Measurements from ENCODE around the gene APOBEC3F. TPM values are rescaled to one million over a fixed set of nuclear protein-coding genes. Genes with fewer than 3 reads are reported as not detected.
"Not testable (repeated sequence)": the region's sequence is repeated elsewhere in the genome, so short reads cannot be mapped to it uniquely, and the experiment has no call there.

APOBEC3F gene
- total RNA-seq, 1 experiment from 2014 or later: not detected

DNA sequence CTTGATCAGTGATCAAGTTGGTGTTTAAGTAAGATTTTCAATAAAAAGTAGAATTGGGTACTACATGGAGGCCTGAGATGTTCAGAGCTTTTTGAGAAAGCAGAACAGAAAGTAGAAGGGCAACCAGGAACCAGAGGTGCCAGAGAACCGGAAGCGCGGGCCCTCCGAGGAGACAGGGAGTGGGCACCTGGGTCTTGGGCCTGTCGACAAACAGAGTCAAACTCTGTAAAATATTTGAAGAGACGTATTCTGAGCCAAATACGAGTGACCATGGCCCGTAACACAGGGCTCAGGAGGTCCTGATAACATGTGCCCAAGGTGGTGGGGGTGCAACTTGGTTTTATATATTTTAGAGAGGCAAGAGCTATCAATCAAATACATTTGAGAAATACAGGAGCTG lies 23.2 kb downstream of the APOBEC3F start:
- CTCF ChIA-PET; POLR2A ChIA-PET (ENCODE audit: unreplicated experiment); H3K4me3 ChIP-seq (ENCODE audit: low read length); intact Hi-C loops (cut with micrococcal nuclease); H3K9me3 ChIP-seq (ENCODE audit: low read length); H3F3A ChIP-seq (ENCODE audit: low read length, unreplicated experiment); H2AFZ ChIP-seq (ENCODE audit: low read length); H3K9me2 ChIP-seq (replicated peaks; ENCODE audit: low read length); H3K4me2 ChIP-seq (ENCODE audit: low read length); H4K20me1 ChIP-seq (ENCODE audit: low read length); ATAC-seq; DNase-seq; H3K27me3 ChIP-seq (ENCODE audit: low read length); BruUV-seq (replicated peaks); H3K27ac ChIP-seq (ENCODE audit: low read length); H3K36me3 ChIP-seq (ENCODE audit: low read depth, low read length); H3K79me2 ChIP-seq (ENCODE audit: low read length); H3K9ac ChIP-seq (ENCODE audit: low read length): not testable (repeated sequence)
- peaks cover 38% of the 10 kb centered on the region for H3K4me1 ChIP-seq (ENCODE audit: insufficient read depth, low read length)

GRCh38 chr22:39066442-39067276 lies 26.0 kb downstream of the APOBEC3F start:
- H3K9ac ChIP-seq (ENCODE audit: low read length): peak overlapping the region; percentile 83
- H3K4me1 ChIP-seq (ENCODE audit: insufficient read depth, low read length): peaks cover 38% of the 10 kb centered on the region
- H3K27me3 ChIP-seq (ENCODE audit: low read length); H4K20me1 ChIP-seq (ENCODE audit: low read length); H2AFZ ChIP-seq (ENCODE audit: low read length); H3K36me3 ChIP-seq (ENCODE audit: low read depth, low read length); H3K9me3 ChIP-seq (ENCODE audit: low read length); H3K79me2 ChIP-seq (ENCODE audit: low read length); H3K9me2 ChIP-seq (replicated peaks; ENCODE audit: low read length); CTCF ChIA-PET; H3F3A ChIP-seq (ENCODE audit: low read length, unreplicated experiment); H3K4me3 ChIP-seq (ENCODE audit: low read length): not testable (repeated sequence)
- DNase-seq (peak; percentile 54), ATAC-seq (peak; percentile 44)
- H3K4me2 ChIP-seq (ENCODE audit: low read length): peak overlapping the region; percentile 56
- intact Hi-C loops (cut with micrococcal nuclease): loop anchor here (1.0 to 2.0 kb wide), 2 partner anchors 24 to 52 kb away; partner anchors contain the start of gene APOBEC3C
- POLR2A ChIA-PET (ENCODE audit: unreplicated experiment): interaction anchor here (0.5 kb wide), 1 partner anchor 51 kb away, joined by 8 read pairs; no protein-coding TSS in a partner anchor
- H3K27ac ChIP-seq (ENCODE audit: low read length): peak overlapping the region; percentile 99
- TSS peak; percentile 56 for BruUV-seq (replicated peaks)

DNA sequence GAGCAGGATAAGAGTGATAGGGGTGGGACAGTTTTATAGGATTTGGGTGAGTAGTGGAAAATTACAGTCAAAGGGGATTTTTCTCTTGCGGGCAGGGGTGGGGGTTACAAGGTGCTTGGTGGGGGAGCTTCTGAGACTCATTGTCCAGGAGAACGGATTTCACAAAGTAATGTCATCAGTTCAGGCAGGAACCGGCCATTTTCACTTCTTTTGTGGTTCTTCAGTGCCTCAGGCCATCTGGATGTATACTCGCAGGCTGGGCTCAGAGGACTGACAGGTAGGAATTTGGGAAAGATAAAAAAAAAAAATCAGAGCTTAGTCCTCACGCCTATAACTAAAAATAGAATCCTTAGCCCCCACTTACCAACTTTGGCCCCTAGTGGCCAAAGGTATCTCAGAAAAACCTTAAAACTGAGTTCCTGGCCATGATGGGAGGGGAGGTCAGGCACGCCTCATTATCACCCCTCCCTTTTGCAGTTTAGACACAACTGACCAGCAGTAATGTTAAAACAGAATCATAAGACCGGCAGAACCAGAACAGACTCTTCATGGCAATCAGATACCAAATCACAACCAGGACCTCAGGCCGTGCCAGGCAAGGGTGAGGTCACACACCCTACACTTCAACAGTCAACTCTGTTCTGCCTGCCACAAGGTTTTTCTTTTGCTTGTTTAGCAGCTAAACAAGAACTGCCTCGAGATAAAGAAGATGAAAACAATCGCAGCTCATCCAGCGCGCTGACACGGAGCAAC lies 27.5 kb downstream of the APOBEC3F start:
- Histone ChIP-seq H3K9me3 (ENCODE audit: low read length) (no peaks in the 10 kb centered on the region), H3K79me2 (ENCODE audit: low read length) (no peaks in the 10 kb centered on the region), H3K4me1 (ENCODE audit: insufficient read depth, low read length) (peaks cover 38% of the 10 kb centered on the region), H3K9me2 (replicated peaks; ENCODE audit: low read length) (no peaks in the 10 kb centered on the region), H2AFZ (ENCODE audit: low read length) (no peak overlapping the region), H3K4me3 (ENCODE audit: low read length) (no peak overlapping the region), H3K27ac (ENCODE audit: low read length) (peak overlapping the region; percentile 99), H3K27me3 (ENCODE audit: low read length) (no peaks in the 10 kb centered on the region), H3K36me3 (ENCODE audit: low read depth, low read length) (no peaks in the 10 kb centered on the region), H3K9ac (ENCODE audit: low read length) (peak overlapping the region; percentile 83), H3K4me2 (ENCODE audit: low read length) (peak overlapping the region; percentile 56), H3F3A (ENCODE audit: low read length, unreplicated experiment) (no peaks in the 10 kb centered on the region), H4K20me1 (ENCODE audit: low read length) (no peaks in the 10 kb centered on the region)
- intact Hi-C loops (cut with micrococcal nuclease): no loop called here
- POLR2A ChIA-PET (ENCODE audit: unreplicated experiment): no interaction called here
- ATAC-seq (peak; percentile 26), DNase-seq (peak; percentile 65)
- CTCF ChIA-PET: interaction anchor here (0.5 kb wide), 1 partner anchor 55 kb away, joined by 4 read pairs; no protein-coding TSS in a partner anchor
- no peak for TF ChIP-seq EZH2 (IDR thresholded peaks at IDR 0.05; ENCODE audit: low read length, unreplicated experiment)
- no peak; the same call in 1 of the 2 replicates for TF ChIP-seq CTCF (conservative IDR thresholded peaks at IDR 0.05; ENCODE audit: low read depth, low read length)
- TF ChIP-seq EZH2phosphoT487 (IDR thresholded peaks at IDR 0.05; ENCODE audit: borderline replicate concordance, low read length): no peak
- BruUV-seq (replicated peaks): TSS peak; percentile 57

Data from PC-3 (cell line).